A673 (cell line): ENCODE measurements around the gene SNAP29.

Source experiments
- EZH2 ChIP-seq: fragments of 200-600 bp; sonication (generic); IDR thresholded peaks from 2 replicates; pipeline ENCODE4 v1.6.1; 2017; ENCODE audit warnings: borderline replicate concordance, low read depth, mild to moderate bottlenecking, mixed read lengths, antibody characterized with exemption, low read length; ENCODE audit not compliant: poor library complexity, severe bottlenecking
- TF ChIP-seq, protein P1 (sequence below): fragments of 300-800, 200-600 bp; sonication (generic); conservative IDR thresholded peaks from 2 replicates; pipeline ENCODE4 v1.5.1; 2017; ENCODE audit warnings: low read depth, mild to moderate bottlenecking, antibody characterized with exemption, low read length, moderate library complexity, mixed read lengths

- TF ChIP-seq, protein P1, sequence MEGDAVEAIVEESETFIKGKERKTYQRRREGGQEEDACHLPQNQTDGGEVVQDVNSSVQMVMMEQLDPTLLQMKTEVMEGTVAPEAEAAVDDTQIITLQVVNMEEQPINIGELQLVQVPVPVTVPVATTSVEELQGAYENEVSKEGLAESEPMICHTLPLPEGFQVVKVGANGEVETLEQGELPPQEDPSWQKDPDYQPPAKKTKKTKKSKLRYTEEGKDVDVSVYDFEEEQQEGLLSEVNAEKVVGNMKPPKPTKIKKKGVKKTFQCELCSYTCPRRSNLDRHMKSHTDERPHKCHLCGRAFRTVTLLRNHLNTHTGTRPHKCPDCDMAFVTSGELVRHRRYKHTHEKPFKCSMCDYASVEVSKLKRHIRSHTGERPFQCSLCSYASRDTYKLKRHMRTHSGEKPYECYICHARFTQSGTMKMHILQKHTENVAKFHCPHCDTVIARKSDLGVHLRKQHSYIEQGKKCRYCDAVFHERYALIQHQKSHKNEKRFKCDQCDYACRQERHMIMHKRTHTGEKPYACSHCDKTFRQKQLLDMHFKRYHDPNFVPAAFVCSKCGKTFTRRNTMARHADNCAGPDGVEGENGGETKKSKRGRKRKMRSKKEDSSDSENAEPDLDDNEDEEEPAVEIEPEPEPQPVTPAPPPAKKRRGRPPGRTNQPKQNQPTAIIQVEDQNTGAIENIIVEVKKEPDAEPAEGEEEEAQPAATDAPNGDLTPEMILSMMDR: no peak
- no peak for TF ChIP-seq EZH2
Observed at GRCh38 chr22:20889025-20889704, 30.4 kb downstream of the SNAP29 start.
